Thoracic aorta (tissue), 2 donors: Measurements from ENCODE around the gene RIMBP3C. TPM values are rescaled to one million over a fixed set of nuclear protein-coding genes. Genes with fewer than 3 reads are reported as not detected.
"Not testable (repeated sequence)": the region's sequence is repeated elsewhere in the genome, so short reads cannot be mapped to it uniquely, and the experiment has no call there.

Experiments used
- ATAC-seq: fragments of 150-250 bp; one replicate; pipeline ENCODE4 v1.8.0; 2017; ENCODE audit warnings: low read depth; ENCODE audit not compliant: insufficient number of reproducible peaks, low FRiP score
- DNase-seq: peaks from one replicate; pipeline ENCODE4 v3.0.0-alpha.2; 2020; ENCODE audit warnings: low spot score
- H3K27ac ChIP-seq, 2 donors: fragments of 200-600 bp; sonication (generic); 1 replicate in 1 of 2; 2 replicates in 1 of 2; pipeline ENCODE4 v1.5.1; 2016; ENCODE audit warnings: mild to moderate bottlenecking in 2 of 2, moderate library complexity in 2 of 2
- H3K27me3 ChIP-seq: fragments of 200-600 bp; sonication (generic); replicated peaks from 2 replicates; pipeline ENCODE4 v1.6.0; 2016; ENCODE audit warnings: mild to moderate bottlenecking; ENCODE audit not compliant: insufficient read depth
- H3K36me3 ChIP-seq: fragments of 200-600 bp; sonication (generic); one replicate; pipeline ENCODE4 v1.5.1; 2016
- H3K4me1 ChIP-seq, 2 donors: fragments of 200-600 bp; sonication (generic); 1 replicate in 1 of 2; 2 replicates in 1 of 2; pipeline versions ENCODE4 v1.5.1 to v1.6.0; 2016; ENCODE audit warnings: low read depth in 2 of 2, mild to moderate bottlenecking in 1 of 2; ENCODE audit not compliant: control insufficient read depth in 1 of 2
- H3K4me3 ChIP-seq: fragments of 200-600 bp; sonication (generic); 2 replicates; pipeline ENCODE4 v1.5.1; 2016; ENCODE audit warnings: mild to moderate bottlenecking
- H3K9me3 ChIP-seq: fragments of 200-600 bp; sonication (generic); 2 replicates; pipeline ENCODE4 v1.5.1; 2016
- total RNA-seq, 2 donors: library from RNA; depleted of rRNA; stranded (reverse); fragments of >200 nt; gene quantifications; one replicate each; pipeline versions ENCODE4 v1.1.0 to v1.2.3, GENCODE V29; 2016
- TF ChIP-seq, protein P1 (sequence below): fragments of 200-600 bp; sonication (generic); IDR thresholded peaks from one replicate; pipeline ENCODE4 v1.5.1; 2019; ENCODE audit warnings: antibody characterized with exemption

RIMBP3C gene
- total RNA-seq, 2 donors from 2014 or later = 0.14 to 0.28 TPM

DNA sequence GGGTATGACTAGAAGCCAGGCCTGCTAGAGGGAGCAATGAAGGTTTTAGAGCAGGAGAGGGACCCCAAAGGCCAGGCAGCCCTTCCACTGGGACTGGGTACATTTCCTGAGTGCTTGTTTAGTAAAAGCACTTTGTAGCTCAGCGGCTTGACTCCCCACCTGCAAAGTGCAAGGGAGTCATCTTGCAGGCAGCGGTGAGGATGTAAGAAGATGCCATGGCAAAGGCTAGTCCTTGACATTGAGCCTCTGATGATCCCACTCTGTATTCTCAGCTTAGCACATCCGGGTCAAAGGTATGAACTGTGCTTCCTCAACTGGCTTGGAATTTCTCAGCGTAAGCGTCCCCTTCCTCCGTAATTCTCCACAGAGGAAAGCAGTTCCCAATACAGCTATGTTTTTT lies 13.2 kb upstream of the RIMBP3C start:
- no peaks in the 10 kb centered on the region for H3K9me3 ChIP-seq
- no peak overlapping the region for H3K27ac ChIP-seq
- H3K36me3 ChIP-seq = no peaks in the 10 kb centered on the region
- ATAC-seq (no peak), DNase-seq (no peak)
- TF ChIP-seq, protein P1, sequence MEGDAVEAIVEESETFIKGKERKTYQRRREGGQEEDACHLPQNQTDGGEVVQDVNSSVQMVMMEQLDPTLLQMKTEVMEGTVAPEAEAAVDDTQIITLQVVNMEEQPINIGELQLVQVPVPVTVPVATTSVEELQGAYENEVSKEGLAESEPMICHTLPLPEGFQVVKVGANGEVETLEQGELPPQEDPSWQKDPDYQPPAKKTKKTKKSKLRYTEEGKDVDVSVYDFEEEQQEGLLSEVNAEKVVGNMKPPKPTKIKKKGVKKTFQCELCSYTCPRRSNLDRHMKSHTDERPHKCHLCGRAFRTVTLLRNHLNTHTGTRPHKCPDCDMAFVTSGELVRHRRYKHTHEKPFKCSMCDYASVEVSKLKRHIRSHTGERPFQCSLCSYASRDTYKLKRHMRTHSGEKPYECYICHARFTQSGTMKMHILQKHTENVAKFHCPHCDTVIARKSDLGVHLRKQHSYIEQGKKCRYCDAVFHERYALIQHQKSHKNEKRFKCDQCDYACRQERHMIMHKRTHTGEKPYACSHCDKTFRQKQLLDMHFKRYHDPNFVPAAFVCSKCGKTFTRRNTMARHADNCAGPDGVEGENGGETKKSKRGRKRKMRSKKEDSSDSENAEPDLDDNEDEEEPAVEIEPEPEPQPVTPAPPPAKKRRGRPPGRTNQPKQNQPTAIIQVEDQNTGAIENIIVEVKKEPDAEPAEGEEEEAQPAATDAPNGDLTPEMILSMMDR = no peak
- H3K4me1 ChIP-seq = peaks cover 10 to 11% of the 10 kb centered on the region in 2 donors
- no peak overlapping the region for H3K4me3 ChIP-seq
- H3K27me3 ChIP-seq = no peaks in the 10 kb centered on the region

DNA sequence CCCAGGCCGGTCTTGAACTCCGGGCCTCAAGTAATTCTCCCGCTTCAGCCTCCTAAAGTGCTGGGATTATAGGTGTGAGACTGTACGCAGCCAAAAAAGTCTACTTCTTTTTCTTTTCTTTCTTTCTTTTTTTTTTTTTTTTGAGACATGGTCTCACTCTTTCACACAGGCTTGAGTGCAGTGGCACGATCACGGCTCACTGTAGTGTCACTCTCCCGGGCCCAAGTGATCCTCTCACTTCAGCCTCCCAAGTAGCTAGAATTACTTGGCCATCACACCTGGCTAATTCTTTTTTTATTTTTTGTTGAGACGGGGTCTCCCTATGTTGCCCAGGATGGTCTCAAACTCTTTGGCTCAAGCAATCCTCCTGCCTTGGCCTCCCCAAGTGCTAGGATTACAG lies 12.7 kb upstream of the RIMBP3C start:
- Histone ChIP-seq H3K9me3 (no peaks in the 10 kb centered on the region), H3K36me3 (no peaks in the 10 kb centered on the region), H3K27ac (no peak overlapping the region), H3K27me3 (no peaks in the 10 kb centered on the region), H3K4me1 (peaks cover 5 to 6% of the 10 kb centered on the region in 2 donors), H3K4me3 (no peak overlapping the region)
- no peak for ATAC-seq
- TF ChIP-seq, protein P1 = no peak
- DNase-seq = no peak

DNA sequence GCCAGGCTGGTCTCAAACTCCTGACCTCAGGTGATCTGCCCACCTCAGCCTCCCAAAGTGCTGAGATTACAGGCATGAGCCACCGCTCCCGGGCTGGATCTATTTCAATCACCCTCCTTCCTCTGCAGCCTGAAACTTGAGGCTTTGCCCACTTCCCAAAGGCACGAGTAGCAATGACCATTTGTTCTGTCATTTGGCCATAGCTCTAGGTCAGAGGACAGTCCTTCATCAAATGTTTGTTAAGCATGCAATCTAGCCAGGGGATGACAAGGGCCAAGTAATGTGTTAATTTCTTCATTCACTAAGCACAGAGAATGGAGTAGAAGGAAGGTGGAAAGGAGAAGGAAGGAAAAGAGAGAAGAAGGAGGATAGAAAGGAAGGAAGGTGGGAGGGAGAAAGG lies 9.4 kb upstream of the RIMBP3C start:
- not testable (repeated sequence) for H3K27me3 ChIP-seq, ATAC-seq, H3K9me3 ChIP-seq, H3K36me3 ChIP-seq, DNase-seq, H3K4me3 ChIP-seq, H3K27ac ChIP-seq, H3K4me1 ChIP-seq

DNA sequence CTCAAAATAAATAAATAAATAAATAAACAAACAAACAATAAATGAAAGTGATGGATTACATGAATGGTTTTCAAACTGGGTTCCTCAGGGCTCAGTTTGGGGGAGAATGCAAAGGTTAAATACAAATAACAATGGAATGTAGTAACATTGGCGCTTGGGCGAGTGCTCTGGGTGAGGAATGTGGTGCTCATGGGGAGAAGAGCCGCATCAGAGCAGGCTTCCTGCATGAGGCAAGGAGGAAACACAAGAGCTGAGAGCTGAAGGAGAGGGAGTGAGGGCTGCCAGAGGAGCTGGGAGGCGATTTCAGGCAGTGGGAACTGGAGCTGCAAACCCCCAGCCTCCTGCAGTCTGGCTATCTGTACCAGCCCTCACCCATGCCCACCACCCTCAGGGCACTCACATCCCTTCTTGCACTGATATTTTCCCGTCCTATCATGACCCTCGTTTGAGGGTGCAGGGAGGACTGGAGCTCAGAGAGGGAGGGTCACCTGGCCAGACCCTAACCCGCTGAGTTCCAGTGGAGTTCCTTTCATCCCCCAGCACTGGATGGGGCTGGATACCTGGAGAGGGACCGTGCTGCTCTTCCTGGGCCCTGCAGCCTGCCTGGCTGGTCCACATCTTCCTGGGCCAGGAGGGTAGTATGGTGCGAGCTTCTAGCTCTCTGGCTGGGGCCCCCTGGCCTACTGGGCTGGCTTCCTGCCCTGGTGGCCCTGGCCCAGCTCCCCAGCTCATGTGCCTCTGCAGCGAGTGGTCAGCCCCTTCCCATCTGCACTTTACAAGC lies 8.3 kb upstream of the RIMBP3C start:
- H3K36me3 ChIP-seq, H3K27me3 ChIP-seq, ATAC-seq, H3K27ac ChIP-seq, H3K9me3 ChIP-seq, H3K4me3 ChIP-seq, DNase-seq, H3K4me1 ChIP-seq: not testable (repeated sequence)

DNA sequence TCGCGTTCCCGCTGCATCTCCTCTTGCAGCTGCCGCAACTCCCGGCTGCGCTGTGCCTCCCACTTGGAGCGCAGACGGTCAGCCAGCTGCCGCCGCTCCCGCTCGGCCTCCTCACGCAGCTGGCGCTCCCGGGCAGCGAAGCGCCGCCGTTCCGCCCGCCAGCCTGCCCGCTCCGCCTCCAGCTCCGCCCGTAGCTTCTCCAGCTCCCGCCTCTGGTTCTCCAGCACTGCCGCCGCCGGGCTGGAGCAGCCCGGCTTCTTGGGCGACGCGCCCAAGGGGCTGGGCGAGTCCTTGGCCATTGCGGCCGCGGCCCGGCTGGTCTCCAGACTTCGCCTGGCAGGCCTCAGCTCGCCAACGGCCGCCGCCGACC lies 598 bp downstream of the RIMBP3C start:
- not testable (repeated sequence) for DNase-seq, H3K9me3 ChIP-seq, H3K4me3 ChIP-seq, H3K4me1 ChIP-seq, H3K27ac ChIP-seq, ATAC-seq, H3K36me3 ChIP-seq, H3K27me3 ChIP-seq

DNA sequence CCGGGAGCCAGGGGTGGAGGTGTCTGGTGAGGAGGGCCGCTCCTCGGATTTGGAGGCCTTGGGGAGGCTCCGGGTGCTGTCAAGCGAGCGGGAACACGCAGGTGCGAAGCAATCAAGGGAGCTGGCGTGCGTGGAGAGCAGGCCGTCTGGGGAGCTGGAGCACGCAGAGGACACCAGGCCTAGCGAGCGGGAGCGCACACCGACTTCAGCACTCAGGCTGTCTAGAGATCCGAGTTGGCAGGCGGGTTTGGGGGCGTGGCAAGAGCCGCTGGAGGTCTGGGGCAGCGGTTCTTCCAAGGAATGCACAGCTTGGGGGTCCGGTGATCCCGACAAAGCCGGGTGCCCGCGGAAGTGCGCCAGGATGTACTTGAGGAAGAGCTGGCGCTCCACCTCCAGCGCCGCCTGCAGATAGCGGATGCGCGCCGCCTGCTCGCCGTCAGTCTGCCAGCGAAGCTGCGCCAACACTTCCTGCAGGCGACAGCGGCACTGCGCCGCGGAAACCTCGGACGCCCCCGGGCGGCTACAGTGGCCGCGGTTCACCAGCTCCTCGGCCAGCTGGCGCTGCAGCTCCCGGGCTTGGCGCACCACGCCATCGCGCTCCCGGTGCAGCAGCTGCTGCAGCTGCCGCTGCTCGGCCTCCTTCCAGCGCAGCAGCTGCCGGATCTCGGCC lies 1.1 kb downstream of the RIMBP3C start:
- not testable (repeated sequence) for H3K27ac ChIP-seq, H3K4me3 ChIP-seq, DNase-seq, H3K4me1 ChIP-seq, ATAC-seq, H3K9me3 ChIP-seq, H3K27me3 ChIP-seq, H3K36me3 ChIP-seq

DNA sequence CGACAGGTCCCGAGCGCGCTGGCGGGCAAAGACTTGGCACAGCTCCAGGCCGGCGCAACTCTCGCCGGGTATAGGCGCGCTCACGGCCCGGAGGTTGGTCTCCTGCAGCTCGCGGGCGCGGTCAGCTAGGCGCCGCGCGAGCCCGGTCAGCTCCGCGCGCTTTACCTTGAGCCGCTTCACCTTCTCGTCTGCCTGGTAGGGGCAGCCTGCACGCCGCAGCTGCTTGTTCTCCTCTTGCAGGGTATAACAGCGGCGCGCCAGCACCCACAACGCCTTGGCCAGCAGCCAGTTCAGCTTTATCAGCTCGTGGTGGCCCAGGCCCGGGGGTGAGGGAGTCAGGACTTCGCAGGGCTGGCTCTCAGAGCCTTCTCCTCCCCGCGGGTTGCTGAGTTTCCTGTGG lies 1.7 kb downstream of the RIMBP3C start:
- not testable (repeated sequence) for H3K4me3 ChIP-seq, H3K9me3 ChIP-seq, H3K27ac ChIP-seq, DNase-seq, H3K27me3 ChIP-seq, ATAC-seq, H3K4me1 ChIP-seq, H3K36me3 ChIP-seq

DNA sequence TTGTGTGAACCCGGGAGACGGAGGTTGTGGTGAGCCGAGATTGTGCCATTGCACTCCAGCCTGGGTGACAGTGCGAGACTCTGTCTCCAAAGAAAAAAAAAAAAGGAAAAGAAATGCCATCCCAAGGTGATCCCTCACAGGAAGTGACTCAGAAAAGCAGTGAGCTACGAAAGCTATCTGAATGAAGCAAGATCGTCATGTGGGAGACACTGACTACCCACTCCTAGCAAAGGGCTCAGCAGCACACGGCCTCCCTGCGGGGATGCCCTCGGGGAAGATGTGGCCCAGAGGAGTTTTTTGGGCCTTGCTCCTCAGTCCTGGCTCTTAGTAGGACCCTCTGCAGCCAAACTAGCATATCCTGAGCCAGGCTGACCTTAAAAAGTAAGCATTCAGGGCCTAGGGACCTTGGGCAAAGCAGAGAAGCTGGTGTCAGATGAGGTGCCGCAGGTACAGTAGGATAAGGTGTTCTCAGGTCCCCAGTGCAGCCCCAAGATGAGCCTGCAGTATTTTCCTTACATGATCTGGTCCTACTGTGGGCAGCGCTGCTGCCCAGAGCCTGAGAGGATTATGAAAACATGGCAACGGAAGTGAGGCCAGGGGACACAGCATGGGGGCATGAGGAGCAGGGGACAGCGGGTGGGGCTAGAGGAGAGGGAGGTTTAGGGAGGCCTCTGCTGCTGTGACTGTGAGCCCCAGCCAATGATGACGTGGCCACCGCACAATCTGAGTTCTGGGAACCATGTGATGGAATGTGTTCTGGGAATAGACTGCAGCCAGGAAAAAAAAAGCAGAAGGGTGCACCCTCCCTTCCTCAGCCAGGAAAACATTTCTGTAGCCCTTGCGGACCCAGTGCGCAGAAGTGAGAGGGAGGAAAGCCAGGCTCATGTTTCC lies 6.6 kb downstream of the RIMBP3C start:
- H3K27ac ChIP-seq, DNase-seq, H3K27me3 ChIP-seq, H3K9me3 ChIP-seq, H3K4me3 ChIP-seq, H3K4me1 ChIP-seq, H3K36me3 ChIP-seq: not testable (repeated sequence)
- ATAC-seq = peak; percentile 73

DNA sequence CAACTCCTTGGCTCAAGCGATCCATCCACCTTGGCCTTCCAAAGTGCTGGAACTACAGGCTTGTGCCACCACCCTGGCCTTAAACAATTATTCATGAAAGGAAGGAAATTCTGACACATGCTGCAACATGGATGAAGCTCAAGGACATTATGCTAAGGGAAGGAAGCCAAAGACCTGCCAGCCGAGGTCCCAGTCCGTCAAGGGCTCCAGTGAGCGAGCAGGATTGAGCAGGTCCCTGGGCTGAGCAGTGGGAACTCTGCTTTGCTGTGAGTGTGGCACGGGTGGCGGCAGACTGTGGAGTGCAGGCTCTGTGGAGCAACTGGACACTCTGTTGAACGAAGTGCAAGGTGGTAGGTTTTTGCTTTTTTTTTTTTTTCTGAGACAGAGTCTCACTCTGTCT lies 11.4 kb downstream of the RIMBP3C start:
- DNase-seq, H3K9me3 ChIP-seq, H3K36me3 ChIP-seq, H3K4me3 ChIP-seq, ATAC-seq, H3K4me1 ChIP-seq, H3K27ac ChIP-seq, H3K27me3 ChIP-seq: not testable (repeated sequence)

DNA sequence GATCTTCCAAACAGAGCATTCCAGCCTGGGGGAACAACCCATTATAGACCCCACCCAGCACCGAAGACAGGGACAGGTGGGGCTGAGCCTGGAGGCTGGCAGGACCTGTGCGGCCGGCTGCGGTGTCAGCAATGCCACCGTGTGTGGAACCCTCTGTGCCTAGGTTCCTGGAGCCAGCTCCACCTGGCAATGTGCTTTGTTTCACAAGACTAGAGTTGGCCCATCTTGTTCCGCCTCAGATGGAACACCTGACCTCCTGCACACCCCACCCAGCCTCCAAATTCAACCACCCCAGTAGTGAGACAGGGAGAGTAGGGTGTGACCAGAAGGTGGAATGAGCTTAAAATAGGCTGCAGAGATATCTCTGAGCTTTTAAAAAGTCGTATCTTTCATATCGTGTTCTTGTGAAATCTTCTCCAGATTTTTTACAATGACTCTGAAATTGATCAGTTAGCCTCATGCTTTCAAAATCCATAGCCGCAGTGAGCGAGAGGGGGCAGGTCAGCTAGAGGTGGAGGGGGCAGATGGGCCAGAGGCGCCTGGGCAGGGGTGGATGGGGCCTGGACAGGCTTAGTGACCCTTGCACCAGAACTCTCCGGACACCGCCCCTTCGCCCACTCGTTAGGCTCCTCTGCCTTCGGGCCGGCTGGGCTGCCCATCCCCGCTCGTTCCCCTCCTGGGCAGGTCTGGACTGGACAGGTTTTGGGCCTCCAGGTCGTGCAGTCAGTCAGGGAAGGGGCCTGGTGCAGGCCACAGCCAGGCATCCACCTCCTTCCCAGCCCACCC lies 18.2 kb downstream of the RIMBP3C start:
- not testable (repeated sequence) for H3K4me1 ChIP-seq, DNase-seq, H3K4me3 ChIP-seq, H3K9me3 ChIP-seq, H3K27me3 ChIP-seq, ATAC-seq, H3K27ac ChIP-seq, H3K36me3 ChIP-seq
